H9 (cell line): ENCODE measurements around the gene PTH2R. TPM values are rescaled to one million over a fixed set of nuclear protein-coding genes. Genes with fewer than 3 reads are reported as not detected.

ENCODE experiments used
- DNase-seq: peaks from one replicate; pipeline ENCODE4 v3.0.0-alpha.2; 2017
- H2AFZ ChIP-seq: one replicate; pipeline ENCODE4 v1.6.1; 2013; ENCODE audit warnings: mild to moderate bottlenecking, low read length, control low read depth, moderate library complexity
- H2AK5ac ChIP-seq: 2 replicates; pipeline ENCODE4 v1.6.1; 2013; ENCODE audit warnings: low read length, control low read depth, mixed read lengths; ENCODE audit not compliant: insufficient read length
- H2BK120ac ChIP-seq: one replicate; pipeline ENCODE4 v1.6.1; 2013; ENCODE audit warnings: low read depth, mild to moderate bottlenecking, low read length, control low read depth, inconsistent platforms; ENCODE audit not compliant: poor library complexity, severe bottlenecking
- H2BK12ac ChIP-seq: 2 replicates; pipeline ENCODE4 v1.6.1; 2013; ENCODE audit warnings: low read length, control low read depth, mixed read lengths, low read depth; ENCODE audit not compliant: insufficient read length
- H2BK15ac ChIP-seq: 2 replicates; pipeline ENCODE4 v1.6.1; 2013; ENCODE audit warnings: low read depth, low read length, control low read depth
- H2BK20ac ChIP-seq: one replicate; pipeline ENCODE4 v1.6.1; 2013; ENCODE audit warnings: low read depth, mild to moderate bottlenecking, low read length, control low read depth, inconsistent platforms; ENCODE audit not compliant: poor library complexity, severe bottlenecking
- H2BK5ac ChIP-seq: 2 replicates; pipeline ENCODE4 v1.6.1; 2013; ENCODE audit warnings: low read length, control low read depth, mixed read lengths; ENCODE audit not compliant: insufficient read length
- H3K14ac ChIP-seq: 2 replicates; pipeline ENCODE4 v1.6.1; 2013; ENCODE audit warnings: low read length, control low read depth; ENCODE audit not compliant: insufficient read depth
- H3K18ac ChIP-seq: 2 replicates; pipeline ENCODE4 v1.6.1; 2013; ENCODE audit warnings: low read depth, mild to moderate bottlenecking, mixed read lengths, low read length, control low read depth; ENCODE audit not compliant: insufficient read length
- H3K23ac ChIP-seq: 2 replicates; pipeline ENCODE4 v1.6.1; 2013; ENCODE audit warnings: low read length, control low read depth, mixed read lengths, low read depth; ENCODE audit not compliant: insufficient read length
- H3K23me2 ChIP-seq: 2 replicates; pipeline ENCODE4 v1.6.1; 2013; ENCODE audit warnings: low read depth, mild to moderate bottlenecking, mixed read lengths, low read length, control low read depth; ENCODE audit not compliant: insufficient read length, poor library complexity, severe bottlenecking
- H3K27ac ChIP-seq: 2 replicates; pipeline ENCODE4 v1.5.1; 2013; ENCODE audit warnings: low read length, control low read depth, mixed read lengths, low read depth; ENCODE audit not compliant: insufficient read length
- H3K27me3 ChIP-seq: 2 replicates; pipeline ENCODE4 v1.6.1; 2013; ENCODE audit warnings: low read length, control low read depth, inconsistent platforms; ENCODE audit not compliant: insufficient read depth
- H3K4ac ChIP-seq: 2 replicates; pipeline ENCODE4 v1.6.1; 2013; ENCODE audit warnings: low read depth, mild to moderate bottlenecking, control low read depth, inconsistent platforms, low read length, moderate library complexity
- H3K4me1 ChIP-seq: 2 replicates; pipeline ENCODE4 v1.6.1; 2013; ENCODE audit warnings: low read length, control low read depth, inconsistent platforms; ENCODE audit not compliant: insufficient read depth
- H3K4me2 ChIP-seq: 2 replicates; pipeline ENCODE4 v1.6.1; 2013; ENCODE audit warnings: low read length, control low read depth, mixed read lengths; ENCODE audit not compliant: insufficient read length, insufficient read depth
- H3K56ac ChIP-seq: 2 replicates; pipeline ENCODE4 v1.6.1; 2013; ENCODE audit warnings: low read depth, mild to moderate bottlenecking, mixed read lengths, low read length, control low read depth; ENCODE audit not compliant: insufficient read length
- H3K79me1 ChIP-seq: 2 replicates; pipeline ENCODE4 v1.6.1; 2013; ENCODE audit warnings: low read depth, mild to moderate bottlenecking, moderate library complexity, low read length, control low read depth, inconsistent platforms; ENCODE audit not compliant: insufficient read depth, poor library complexity, severe bottlenecking
- H3K79me2 ChIP-seq: 2 replicates; pipeline ENCODE4 v1.6.1; 2013; ENCODE audit warnings: low read length, control low read depth, inconsistent platforms; ENCODE audit not compliant: insufficient read depth
- H3K9ac ChIP-seq: 2 replicates; pipeline ENCODE4 v1.6.1; 2013; ENCODE audit warnings: low read length, control low read depth, mixed read lengths; ENCODE audit not compliant: insufficient read length; ENCODE audit errors: extremely low read depth
- H3K9me3 ChIP-seq: one replicate; pipeline ENCODE4 v1.6.1; 2013; ENCODE audit warnings: low read depth, low read length, inconsistent platforms; ENCODE audit not compliant: control insufficient read depth
- H3T11ph ChIP-seq: one replicate; pipeline ENCODE4 v1.6.1; 2013; ENCODE audit warnings: mild to moderate bottlenecking, low read length, control low read depth, inconsistent platforms
- H4K20me1 ChIP-seq: one replicate; pipeline ENCODE4 v1.6.1; 2013; ENCODE audit not compliant: control insufficient read depth, insufficient read length, insufficient read depth
- H4K5ac ChIP-seq: 2 replicates; pipeline ENCODE4 v1.6.1; 2013; ENCODE audit warnings: low read depth, mild to moderate bottlenecking, mixed read lengths, low read length, control low read depth; ENCODE audit not compliant: insufficient read length
- H4K8ac ChIP-seq: replicated peaks from 2 replicates; pipeline ENCODE4 v1.6.1; 2013; ENCODE audit warnings: low read length, control low read depth, mixed read lengths, low read depth; ENCODE audit not compliant: insufficient read length
- H4K91ac ChIP-seq: 2 replicates; pipeline ENCODE4 v1.6.1; 2013; ENCODE audit warnings: low read depth, mild to moderate bottlenecking, moderate library complexity, mixed read lengths, low read length, control low read depth; ENCODE audit not compliant: insufficient read length
- H3K27ac Mint-ChIP-seq, 3 experiments: 2 replicates in 2 of 3; 3 replicates in 1 of 3; pipeline ENCODE4 v1.8.0; 2020 to 2021; ENCODE audit warnings: mixed read lengths in 3 of 3, mild to moderate bottlenecking in 1 of 3, moderate library complexity in 1 of 3
- H3K27me3 Mint-ChIP-seq: 2 replicates; pipeline ENCODE4 v1.8.0; 2021; ENCODE audit warnings: low read depth, mild to moderate bottlenecking, moderate library complexity, mixed read lengths
- H3K36me3 Mint-ChIP-seq, 3 experiments: 2 replicates in 2 of 3; 3 replicates in 1 of 3; pipeline ENCODE4 v1.8.0; 2020 to 2021; ENCODE audit warnings: low read depth in 3 of 3, mixed read lengths in 3 of 3; ENCODE audit not compliant: insufficient read depth in 1 of 3
- H3K4me1 Mint-ChIP-seq, 2 experiments: 2 replicates each; pipeline ENCODE4 v1.8.0; 2020; ENCODE audit warnings: mixed read lengths in 2 of 2
- H3K4me3 Mint-ChIP-seq, 2 experiments: 2 replicates in 1 of 2; 3 replicates in 1 of 2; pipeline ENCODE4 v1.8.0; 2020 to 2021; ENCODE audit warnings: mild to moderate bottlenecking in 2 of 2, mixed read lengths in 2 of 2, moderate library complexity in 1 of 2
- H3K9me3 Mint-ChIP-seq, 2 experiments: 2 replicates in 1 of 2; 3 replicates in 1 of 2; pipeline ENCODE4 v1.8.0; 2020; ENCODE audit warnings: mild to moderate bottlenecking in 2 of 2, mixed read lengths in 2 of 2, moderate library complexity in 1 of 2
- CTCF ChIP-seq: fragments of 200-600 bp; sonication (generic); conservative IDR thresholded peaks from 3 replicates; pipeline ENCODE4 v1.8.0; 2021; ENCODE audit warnings: antibody characterized with exemption, mild to moderate bottlenecking
- WGBS: extraction: QIAGEN DNeasy Blood & Tissue Kit; methylation state at CpG from one replicate; pipeline ENCODE4 v1.1.7; 2013; ENCODE audit warnings: missing lambda C conversion rate, low lambda C conversion rate, mixed read lengths; ENCODE audit not compliant: insufficient read length; ENCODE audit errors: extremely low coverage; 5-methylcytosine and 5-hydroxymethylcytosine counted together
- total RNA-seq: library from RNA; stranded (reverse); gene quantifications from 2 replicates; pipeline ENCODE4 v1.2.1, GENCODE V29; 2021

The PTH2R gene
- total RNA-seq, 1 experiment from 2014 or later: 0.20 TPM

GRCh38 chr2:208361077-208361441 is 45.5 kb upstream of the PTH2R start:
- H3K4me1 Mint-ChIP-seq: peaks cover 9 to 10% of the 10 kb centered on the region in 2 experiments

More at GRCh38 chr2:208361077-208361441, 45.5 kb upstream of the PTH2R start:
- no peak for TF ChIP-seq CTCF
- Mint-ChIP-seq H3K4me3 (no peak overlapping the region), H3K27ac (no peak overlapping the region), H3K36me3 (peaks cover 11 to 34% (median 23%) of the 10 kb centered on the region in 3 experiments), H3K27me3 (no peaks in the 10 kb centered on the region; the same call in 1 of the 2 replicates), H3K9me3 (peaks cover 10 to 18% of the 10 kb centered on the region in 2 experiments)
- no peaks in the 10 kb centered on the region for H4K20me1 ChIP-seq
- no peak overlapping the region for H3K4ac ChIP-seq
- no peak for DNase-seq
- no peak overlapping the region for H4K5ac ChIP-seq
- H3K79me2 ChIP-seq: no peaks in the 10 kb centered on the region
- H3K9me3 ChIP-seq: no peaks in the 10 kb centered on the region
- no peak overlapping the region for H3K27ac ChIP-seq
- H3K4me2 ChIP-seq: no peak overlapping the region
- H2AFZ ChIP-seq: no peak overlapping the region
- H2BK5ac ChIP-seq: no peak overlapping the region
- H3K4me1 ChIP-seq: no peaks in the 10 kb centered on the region
- H2BK120ac ChIP-seq: no peak overlapping the region
- no peak overlapping the region for H4K8ac ChIP-seq
- no peak overlapping the region for H3K23ac ChIP-seq
- no peak overlapping the region for H3T11ph ChIP-seq
- no CpG with 5 or more reads among the region's 9 CpGs for WGBS
- no peak overlapping the region for H3K9ac ChIP-seq
- no peak overlapping the region for H2BK20ac ChIP-seq
- H3K18ac ChIP-seq: no peak overlapping the region
- H3K56ac ChIP-seq: no peak overlapping the region
- no peaks in the 10 kb centered on the region for H3K79me1 ChIP-seq
- no peak overlapping the region for H3K14ac ChIP-seq
- no peaks in the 10 kb centered on the region for H3K27me3 ChIP-seq
- H2AK5ac ChIP-seq: no peak overlapping the region
- no peak overlapping the region for H2BK15ac ChIP-seq
- H3K23me2 ChIP-seq: no peaks in the 10 kb centered on the region
- no peak overlapping the region for H4K91ac ChIP-seq
- H2BK12ac ChIP-seq: no peak overlapping the region
